Caco-2 (cell line): Measurements from ENCODE around the gene ZNHIT6. TPM values are rescaled to one million over a fixed set of nuclear protein-coding genes. Genes with fewer than 3 reads are reported as not detected.

ENCODE experiments used
- BruUV-seq: library from RNA; stranded (reverse); fragments of 400-500 nt; replicated peaks from 2 replicates; lab custom pipeline; 2021; lab: Mats Ljungman, UMichigan
- CTCF ChIA-PET: fragments of 300-600 bp; sonication (Branson Sonifier 250); formaldehyde crosslinking; loops from one replicate; lab custom pipeline; 2022; ENCODE audit warnings: antibody characterized with exemption; lab: Charles Lee
- POLR2A ChIA-PET: fragments of 300-600 bp; sonication (Branson Sonifier 250); formaldehyde crosslinking; loops from one replicate; lab custom pipeline; 2022; ENCODE audit warnings: antibody characterized with exemption; lab: Charles Lee
- DNase-seq, 2 experiments: peaks; one replicate each; pipeline versions ENCODE4 v3.0.0 to v3.0.0-alpha.2; 2020 to 2022
- H3K27me3 ChIP-seq: replicated peaks from 2 replicates; pipeline ENCODE4 v1.6.0; 2011; ENCODE audit warnings: low read length; ENCODE audit not compliant: control insufficient read depth, insufficient read depth
- H3K36me3 ChIP-seq: 2 replicates; pipeline ENCODE4 v1.5.1; 2011; ENCODE audit warnings: low read length; ENCODE audit not compliant: control insufficient read depth, insufficient read depth
- H3K4me1 ChIP-seq: fragments of 250-450 bp; sonication (Bioruptor Pico); 2 replicates; pipeline ENCODE4 v1.5.1; 2020; ENCODE audit warnings: mild to moderate bottlenecking
- H3K4me3 ChIP-seq: 2 replicates; pipeline ENCODE4 v1.5.1; 2011; ENCODE audit warnings: low read depth, mild to moderate bottlenecking, control low read depth, low read length
- H3K9me3 ChIP-seq: fragments of 250-450 bp; sonication (Bioruptor Pico); 2 replicates; pipeline ENCODE4 v1.5.1; 2020; ENCODE audit warnings: mild to moderate bottlenecking, moderate library complexity
- H3K27ac Mint-ChIP-seq: one replicate; pipeline ENCODE4 v1.8.0; 2022; ENCODE audit warnings: mixed read lengths; ENCODE audit not compliant: unreplicated experiment
- H3K27me3 Mint-ChIP-seq: one replicate; pipeline ENCODE4 v1.8.0; 2022; ENCODE audit warnings: mixed read lengths; ENCODE audit not compliant: insufficient read depth, unreplicated experiment
- H3K36me3 Mint-ChIP-seq: one replicate; pipeline ENCODE4 v1.8.0; 2022; ENCODE audit warnings: mild to moderate bottlenecking, mixed read lengths; ENCODE audit not compliant: insufficient read depth, unreplicated experiment
- H3K4me1 Mint-ChIP-seq: one replicate; pipeline ENCODE4 v1.8.0; 2022; ENCODE audit warnings: low read depth, mixed read lengths; ENCODE audit not compliant: unreplicated experiment
- H3K4me3 Mint-ChIP-seq: one replicate; pipeline ENCODE4 v1.8.0; 2022; ENCODE audit warnings: mild to moderate bottlenecking, moderate library complexity, mixed read lengths; ENCODE audit not compliant: unreplicated experiment
- H3K9me3 Mint-ChIP-seq: one replicate; pipeline ENCODE4 v1.8.0; 2022; ENCODE audit warnings: mixed read lengths; ENCODE audit not compliant: unreplicated experiment
- CTCF ChIP-seq, 2 experiments: fragments of 200-600 bp in 1 of 2; IDR thresholded peaks; 1 replicate in 1 of 2; 2 replicates in 1 of 2; pipeline versions ENCODE4 v1.5.1 to v1.8.0; 2011 to 2022; ENCODE audit warnings: antibody characterized with exemption in 1 of 2, control low read depth in 1 of 2, inconsistent platforms in 1 of 2, low read depth in 1 of 2, low read length in 1 of 2, mild to moderate bottlenecking in 1 of 2, moderate library complexity in 1 of 2; ENCODE audit not compliant: insufficient read depth in 1 of 2, severe bottlenecking in 1 of 2, unreplicated experiment in 1 of 2
- intact Hi-C: fragments of 100-400 bp; cut with micrococcal nuclease; formaldehyde crosslinking; loops from one replicate; pipeline ENCODE4 v1.10.0; 2022; ENCODE audit not compliant: unreplicated experiment
- total RNA-seq: library from RNA; stranded (reverse); gene quantifications from 2 replicates; pipeline ENCODE4 v1.2.3, GENCODE V29; 2022

ZNHIT6 gene
- total RNA-seq, 1 experiment from 2014 or later = 16.1 TPM

GRCh38 chr1:85683292-85684025 is 24.8 kb downstream of the ZNHIT6 start:
- CTCF ChIA-PET = no interaction called here
- intact Hi-C loops = no loop called here

GRCh38 chr1:85681087-85681486 is 27.1 kb downstream of the ZNHIT6 start:
- BruUV-seq = no TSS peak
- Histone ChIP-seq H3K36me3 (no peaks in the 10 kb centered on the region), H3K27me3 (no peaks in the 10 kb centered on the region), H3K4me3 (no peak overlapping the region), H3K4me1 (no peaks in the 10 kb centered on the region), H3K9me3 (no peaks in the 10 kb centered on the region)
- TF ChIP-seq CTCF (IDR thresholded peaks at IDR 0.05; ENCODE audit: insufficient read depth in 1 of 2, low read depth in 1 of 2, low read length in 1 of 2, severe bottlenecking in 1 of 2, unreplicated experiment in 1 of 2) = no peak
- no peaks in the 10 kb centered on the region for H3K4me1 Mint-ChIP-seq
- no peak for DNase-seq
- intact Hi-C loops = no loop called here
- no peaks in the 10 kb centered on the region for H3K27me3 Mint-ChIP-seq
- ChIA-PET CTCF (no interaction called here), POLR2A (no interaction called here)
- H3K4me3 Mint-ChIP-seq = no peak overlapping the region
- H3K36me3 Mint-ChIP-seq = no peaks in the 10 kb centered on the region
- H3K27ac Mint-ChIP-seq = no peak overlapping the region
- no peaks in the 10 kb centered on the region for H3K9me3 Mint-ChIP-seq

More at GRCh38 chr1:85683292-85684025, 24.8 kb downstream of the ZNHIT6 start:
- no peaks in the 10 kb centered on the region for H3K27me3 ChIP-seq
- Mint-ChIP-seq H3K9me3 (no peaks in the 10 kb centered on the region), H3K4me3 (no peak overlapping the region), H3K4me1 (no peaks in the 10 kb centered on the region), H3K36me3 (no peaks in the 10 kb centered on the region), H3K27ac (no peak overlapping the region), H3K27me3 (no peaks in the 10 kb centered on the region)
- no peak for DNase-seq
- TF ChIP-seq CTCF (IDR thresholded peaks at IDR 0.05; ENCODE audit: insufficient read depth in 1 of 2, low read depth in 1 of 2, low read length in 1 of 2, severe bottlenecking in 1 of 2, unreplicated experiment in 1 of 2) = no peak
- no peaks in the 10 kb centered on the region for H3K36me3 ChIP-seq
- BruUV-seq = no TSS peak
- POLR2A ChIA-PET = no interaction called here
- H3K4me3 ChIP-seq = no peak overlapping the region
- no peaks in the 10 kb centered on the region for H3K9me3 ChIP-seq
- H3K4me1 ChIP-seq = no peaks in the 10 kb centered on the region

- no peak for DNase-seq
- no peaks in the 10 kb centered on the region for H3K36me3 ChIP-seq
- Mint-ChIP-seq H3K36me3 (no peaks in the 10 kb centered on the region), H3K4me1 (no peaks in the 10 kb centered on the region), H3K27me3 (no peaks in the 10 kb centered on the region), H3K9me3 (no peaks in the 10 kb centered on the region), H3K27ac (no peak overlapping the region), H3K4me3 (no peak overlapping the region)
- ChIA-PET CTCF (no interaction called here), POLR2A (no interaction called here)
- no TSS peak for BruUV-seq
- H3K27me3 ChIP-seq = no peaks in the 10 kb centered on the region
- TF ChIP-seq CTCF (IDR thresholded peaks at IDR 0.05; ENCODE audit: insufficient read depth in 1 of 2, low read depth in 1 of 2, low read length in 1 of 2, severe bottlenecking in 1 of 2, unreplicated experiment in 1 of 2) = no peak
- H3K4me1 ChIP-seq = no peaks in the 10 kb centered on the region
- no peaks in the 10 kb centered on the region for H3K9me3 ChIP-seq
- H3K4me3 ChIP-seq = no peak overlapping the region
- intact Hi-C loops = no loop called here
Measured at GRCh38 chr1:85678193-85678592, 30.0 kb downstream of the ZNHIT6 start.
